A549 treated with Mapracorat at 1 μM for 4 hours (cell line): ENCODE results near the gene GFRA4. TPM values are rescaled to one million over a fixed set of nuclear protein-coding genes. Genes with fewer than 3 reads are reported as not detected.

Source experiments
- total RNA-seq: library from RNA; stranded (reverse); fragments of 200-300 nt; extraction: Qiagen RNA extraction; gene quantifications from 5 replicates; pipeline ENCODE4 v1.2.3, GENCODE V29; 2022

GFRA4 gene
- not detected in 5 replicates for total RNA-seq

GRCh38 chr20:3663031-3663701 is at the start of gene GFRA4:
Gene GFRA4 (minus strand): TSS chr20:3663399. CDS start chr20:3663399, 0 bp downstream.

GRCh38 chr20:3712279-3712873 is 49.2 kb upstream of the GFRA4 start, which contains the start of gene SIGLEC1:
Gene SIGLEC1 (minus strand): TSS chr20:3712600. CDS start chr20:3707128, 5,472 bp downstream.

GRCh38 chr20:3681931-3682781 is 19.0 kb upstream of the GFRA4 start, which contains the start of gene ADAM33:
Gene ADAM33 (minus strand): TSS chr20:3682010. CDS start chr20:3682004, 6 bp downstream.

Other genes with a start within 250 kb of the GFRA4 start
- 17.9 to 26.4 TPM (median 25.5 TPM) in 5 replicates for gene ATRN, start 192.4 kb downstream of the GFRA4 start, total RNA-seq
- 0.05 to 0.09 TPM (median 0.08 TPM) in 4 of 5 replicates, not detected in the other for gene ADAM33, start 18.6 kb upstream of the GFRA4 start, total RNA-seq
- gene SIGLEC1, start 49.2 kb upstream of the GFRA4 start, total RNA-seq = 0.01 to 0.02 TPM (median 0.02 TPM) in 3 of 5 replicates, not detected in the others
- gene HSPA12B, start 69.3 kb upstream of the GFRA4 start, total RNA-seq = 0.25 to 0.74 TPM (median 0.53 TPM) in 5 replicates
- gene ADISSP, start 104.4 kb upstream of the GFRA4 start, total RNA-seq = 101 to 173 TPM (median 159 TPM) in 5 replicates
- 1.3 to 2.4 TPM (median 1.9 TPM) in 5 replicates for gene SPEF1, start 118.0 kb upstream of the GFRA4 start, total RNA-seq
- gene CENPB, start 123.3 kb upstream of the GFRA4 start, total RNA-seq = 91.9 to 125 TPM (median 122 TPM) in 5 replicates
- gene CDC25B, start 132.9 kb upstream of the GFRA4 start, total RNA-seq = 175 to 224 TPM (median 220 TPM) in 5 replicates
- 13.9 to 18.8 TPM (median 18.3 TPM) in 5 replicates for gene AP5S1, start 157.1 kb upstream of the GFRA4 start, total RNA-seq
- gene MAVS, start 183.4 kb upstream of the GFRA4 start, total RNA-seq = 17.1 to 22.8 TPM (median 21.8 TPM) in 5 replicates
- 54.4 to 62.4 TPM (median 55.7 TPM) in 5 replicates for gene PANK2, start 226.0 kb upstream of the GFRA4 start, total RNA-seq